SK-N-SH (cell line): ENCODE results near the gene CENPV.

Source experiments
- CTCF ChIP-seq: fragments of 200-600 bp; sonication (generic); IDR thresholded peaks from 2 replicates; pipeline ENCODE4 v1.6.1; 2017; ENCODE audit warnings: antibody characterized with exemption, mild to moderate bottlenecking, moderate library complexity
- EP300 ChIP-seq, 2 experiments: IDR thresholded peaks; 2 replicates each; pipeline versions ENCODE4 v1.4.0 to v1.6.1; 2012; ENCODE audit warnings: borderline replicate concordance in 1 of 2, low read depth in 1 of 2, low read length in 1 of 2
- MXI1 ChIP-seq: IDR thresholded peaks from 2 replicates; pipeline ENCODE4 v1.6.1; 2012; ENCODE audit warnings: mild to moderate bottlenecking, low read depth, low read length, improper control_type of control experiment
- NRF1 ChIP-seq: IDR thresholded peaks from 2 replicates; pipeline ENCODE4 v1.6.1; 2012; ENCODE audit warnings: low read depth, mild to moderate bottlenecking, low read length
- SIN3A ChIP-seq: IDR thresholded peaks from 2 replicates; pipeline ENCODE4 v1.6.1; 2012; ENCODE audit warnings: low read depth, mild to moderate bottlenecking, low read length, moderate library complexity, borderline replicate concordance
- TAF1 ChIP-seq: IDR thresholded peaks from 2 replicates; pipeline ENCODE4 v1.6.1; 2012; ENCODE audit warnings: low read depth, mild to moderate bottlenecking, low read length, moderate library complexity, borderline replicate concordance

GRCh38 chr17:16346721-16347271, 6.5 kb downstream of the CENPV start:
- TF ChIP-seq SIN3A (no peak), MXI1 (no peak), TAF1 (no peak), CTCF (no peak), EP300 (IDR thresholded peaks at IDR 0.05; ENCODE audit: borderline replicate concordance in 1 of 2, low read depth in 1 of 2, low read length in 1 of 2) (no peak), NRF1 (no peak)
